HS-5 (cell line): Measurements from ENCODE around the gene SERPINA10.

Experiments used
- DNase-seq: peaks from one replicate; pipeline ENCODE4 v3.0.0-alpha.2; 2012; ENCODE audit warnings: low read depth

SERPINA10 gene

GRCh38 chr14:94292872-94293577 lies at the start of gene SERPINA10:
Gene SERPINA10 (minus strand): TSS chr14:94293268. CDS start chr14:94290593, 2,675 bp downstream.
- DNase-seq, result no peak

- DNase-seq, result peak; percentile 97
These were observed 49.4 kb upstream of the SERPINA10 start for GRCh38 chr14:94342334-94342934.

GRCh38 chr14:94341656-94342333 lies 48.7 kb upstream of the SERPINA10 start:
- no peak for DNase-seq

- DNase-seq, result no peak
These were observed 47.5 kb upstream of the SERPINA10 start for GRCh38 chr14:94340533-94340932.

- no peak for DNase-seq
These were observed 45.0 kb upstream of the SERPINA10 start for GRCh38 chr14:94338023-94338422.

- DNase-seq, result peak; percentile 39
These were observed 44.2 kb upstream of the SERPINA10 start for GRCh38 chr14:94337274-94337673.

GRCh38 chr14:94334872-94335271 lies 41.8 kb upstream of the SERPINA10 start:
- DNase-seq, result no peak

- no peak for DNase-seq
These were observed 39.5 kb upstream of the SERPINA10 start for GRCh38 chr14:94332587-94332986.

- DNase-seq, result no peak
These were observed 39.1 kb upstream of the SERPINA10 start for GRCh38 chr14:94332063-94332583.

GRCh38 chr14:94331462-94331861 lies 38.4 kb upstream of the SERPINA10 start:
- DNase-seq, result no peak

- no peak for DNase-seq
These were observed 37.8 kb upstream of the SERPINA10 start for GRCh38 chr14:94330857-94331256.

GRCh38 chr14:94330432-94330831 lies 37.4 kb upstream of the SERPINA10 start:
- no peak for DNase-seq

- DNase-seq, result no peak
These were observed 36.8 kb upstream of the SERPINA10 start for GRCh38 chr14:94329857-94330256.

GRCh38 chr14:94328196-94328595 lies 35.1 kb upstream of the SERPINA10 start:
- no peak for DNase-seq

GRCh38 chr14:94322648-94323570 lies 29.8 kb upstream of the SERPINA10 start, which contains the start of gene SERPINA6:
Gene SERPINA6 (minus strand): TSS chr14:94323336. CDS start chr14:94314648, 8,688 bp downstream.
- DNase-seq, result no peak

- no peak for DNase-seq
These were observed 28.6 kb upstream of the SERPINA10 start for GRCh38 chr14:94321421-94322271.

- DNase-seq, result no peak
These were observed 27.2 kb upstream of the SERPINA10 start for GRCh38 chr14:94320243-94320642.

- no peak for DNase-seq
These were observed 24.2 kb upstream of the SERPINA10 start for GRCh38 chr14:94317259-94317658.

- DNase-seq, result no peak
These were observed 23.6 kb upstream of the SERPINA10 start for GRCh38 chr14:94316692-94317091.

- no peak for DNase-seq
These were observed 21.8 kb upstream of the SERPINA10 start for GRCh38 chr14:94314890-94315289.
